Right lobe of liver (tissue), 6 donors: Measurements from ENCODE around the gene CHN2. TPM values are rescaled to one million over a fixed set of nuclear protein-coding genes. Genes with fewer than 3 reads are reported as not detected.

Experiments used
- ATAC-seq, 4 donors: fragments of 200-7000 bp; cut with Tn5 transposase; one replicate each; pipeline ENCODE4 v1.9.1; 2020; ENCODE audit warnings: mild to moderate bottlenecking in 4 of 4, moderate library complexity in 4 of 4
- DNase-seq, 3 donors: peaks; one replicate each; pipeline ENCODE4 v3.0.0-alpha.2; 2020
- H3K27ac ChIP-seq, 3 donors: fragments of 200-600 bp; one replicate each; pipeline ENCODE4 v1.8.0; 2022
- H3K27me3 ChIP-seq, 2 donors: fragments of 200-600 bp; one replicate each; pipeline ENCODE4 v1.8.0; 2022
- H3K36me3 ChIP-seq, 4 donors: fragments of 200-600 bp; sonication (generic) in 1 of 4; one replicate each; pipeline versions ENCODE4 v1.5.1 to v1.8.0; 2017 to 2022; ENCODE audit warnings: control low read depth in 1 of 4
- H3K4me1 ChIP-seq, 4 donors: fragments of 200-600 bp; sonication (generic) in 1 of 4; one replicate each; pipeline versions ENCODE4 v1.5.1 to v1.8.0; 2017 to 2022; ENCODE audit warnings: control low read depth in 1 of 4
- H3K4me3 ChIP-seq, 3 donors: fragments of 200-600 bp; one replicate each; pipeline ENCODE4 v1.8.0; 2022
- H3K9me3 ChIP-seq, 4 donors: fragments of 200-600 bp; sonication (generic) in 1 of 4; one replicate each; pipeline versions ENCODE4 v1.5.1 to v1.8.0; 2017 to 2022; ENCODE audit warnings: control low read depth in 1 of 4
- POLR2A ChIP-seq: fragments of 450-650 bp; IDR thresholded peaks from one replicate; pipeline ENCODE4 v1.6.1; 2017; ENCODE audit warnings: antibody characterized with exemption, mild to moderate bottlenecking
- WGBS: methylation state at CpG from one replicate; pipeline ENCODE4 v1.1.6; 2018; ENCODE audit warnings: low coverage, low lambda C conversion rate; ENCODE audit not compliant: insufficient coverage; ENCODE audit errors: missing lambda C conversion rate; 5-methylcytosine and 5-hydroxymethylcytosine counted together
- intact Hi-C, 2 donors: fragments of 100-400 bp; cut with DNase I; formaldehyde crosslinking; loops; one replicate each; pipeline versions ENCODE4 v1.11.2 to v1.14.1; 2022
- total RNA-seq, 6 experiments: library from RNA; depleted of rRNA in 2 of 6; stranded (reverse); fragments of >200 nt in 2 of 6; fragmentation: NEBNext Ultra II Directional in 3 of 6; extraction: Animal tissue kit (Norgen Biotek cat#: 25700) in 3 of 6; gene quantifications; one replicate each; pipeline versions ENCODE4 v1.1.0 to v1.2.4, GENCODE V29; 2016 to 2023
- TF ChIP-seq, protein P1 (sequence below), 4 donors: fragments of 200-600 bp in 3 of 4; fragments of 450-650 bp in 1 of 4; IDR thresholded peaks; one replicate each; pipeline versions ENCODE4 v1.5.1 to v1.8.0; 2016 to 2022; ENCODE audit warnings: antibody characterized with exemption in 4 of 4, mild to moderate bottlenecking in 2 of 4
- donor health status: DM: no; HTN: yes; CAD: no.
- donor health status: DM: no; HTN: no; CAD: no.
- donor health status: DM: no; HTN: no; CAD: no.
- donor health status: DM: no; HTN: yes; CAD: no.
- donor health status: DM: no; HTN: yes; CAD: no.

The CHN2 gene
- total RNA-seq, 6 experiments from 2014 or later: 20.1 to 57.7 (median 31.5) TPM

DNA sequence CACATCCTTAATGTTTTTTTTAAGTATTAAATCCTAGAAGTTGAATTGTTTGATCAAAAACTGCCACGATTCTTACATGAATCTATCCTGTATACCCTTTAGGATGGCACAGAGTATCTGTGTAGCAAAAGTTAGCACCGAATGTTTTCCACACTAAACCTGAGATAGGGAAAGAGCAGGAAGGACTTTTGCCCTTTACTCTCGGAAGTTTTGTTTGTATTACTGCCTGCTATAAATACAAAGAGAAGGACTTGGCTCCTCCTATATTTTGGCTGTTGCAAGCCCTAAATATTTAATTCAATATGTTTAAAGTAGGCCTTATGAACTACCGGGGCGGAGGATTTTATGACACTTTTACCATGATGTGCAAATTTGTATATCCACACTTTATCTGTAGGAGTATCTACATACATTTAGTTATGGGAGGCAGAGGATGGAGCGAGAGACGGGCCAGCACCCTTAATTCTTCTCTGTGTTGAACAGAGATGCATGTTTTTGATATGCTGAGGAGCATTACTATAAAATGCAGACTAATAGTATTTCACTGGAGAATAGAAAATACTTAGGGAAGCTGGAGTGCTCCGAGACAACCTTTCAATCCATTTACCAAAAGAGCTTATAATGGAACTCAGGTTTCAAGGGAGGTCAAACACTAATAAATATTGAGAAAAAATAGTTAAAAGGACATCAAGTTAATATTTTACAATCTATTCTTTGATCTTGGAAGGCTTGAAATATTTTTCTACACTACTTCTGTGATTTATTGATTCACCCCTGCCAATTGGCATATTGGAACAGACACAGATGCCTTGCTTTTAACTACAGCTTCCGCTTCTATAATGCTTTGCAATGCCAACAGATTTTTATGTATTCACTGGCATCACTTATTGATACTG is 97.4 kb downstream of the CHN2 start:
- H3K36me3 ChIP-seq: no peaks in the 10 kb centered on the region
- H3K27ac ChIP-seq: peak overlapping the region in 2 of 3 donors; percentile 58 to 65
- H3K27me3 ChIP-seq: no peaks in the 10 kb centered on the region
- intact Hi-C loops: no loop called here
- peaks cover 0 to 42% (median 12%) of the 10 kb centered on the region in 4 donors for H3K4me1 ChIP-seq
- no peak for TF ChIP-seq POLR2A
- TF ChIP-seq, protein P1, sequence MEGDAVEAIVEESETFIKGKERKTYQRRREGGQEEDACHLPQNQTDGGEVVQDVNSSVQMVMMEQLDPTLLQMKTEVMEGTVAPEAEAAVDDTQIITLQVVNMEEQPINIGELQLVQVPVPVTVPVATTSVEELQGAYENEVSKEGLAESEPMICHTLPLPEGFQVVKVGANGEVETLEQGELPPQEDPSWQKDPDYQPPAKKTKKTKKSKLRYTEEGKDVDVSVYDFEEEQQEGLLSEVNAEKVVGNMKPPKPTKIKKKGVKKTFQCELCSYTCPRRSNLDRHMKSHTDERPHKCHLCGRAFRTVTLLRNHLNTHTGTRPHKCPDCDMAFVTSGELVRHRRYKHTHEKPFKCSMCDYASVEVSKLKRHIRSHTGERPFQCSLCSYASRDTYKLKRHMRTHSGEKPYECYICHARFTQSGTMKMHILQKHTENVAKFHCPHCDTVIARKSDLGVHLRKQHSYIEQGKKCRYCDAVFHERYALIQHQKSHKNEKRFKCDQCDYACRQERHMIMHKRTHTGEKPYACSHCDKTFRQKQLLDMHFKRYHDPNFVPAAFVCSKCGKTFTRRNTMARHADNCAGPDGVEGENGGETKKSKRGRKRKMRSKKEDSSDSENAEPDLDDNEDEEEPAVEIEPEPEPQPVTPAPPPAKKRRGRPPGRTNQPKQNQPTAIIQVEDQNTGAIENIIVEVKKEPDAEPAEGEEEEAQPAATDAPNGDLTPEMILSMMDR (IDR thresholded peaks at IDR 0.05): no peak
- H3K9me3 ChIP-seq: no peaks in the 10 kb centered on the region
- H3K4me3 ChIP-seq: peak overlapping the region in 1 of 3 donors; percentile 2
- 25% methylated on average over 9 of the region's 9 CpGs for WGBS
- DNase-seq (no peak), ATAC-seq (peak; percentile 87 to 92 (median 91))

DNA sequence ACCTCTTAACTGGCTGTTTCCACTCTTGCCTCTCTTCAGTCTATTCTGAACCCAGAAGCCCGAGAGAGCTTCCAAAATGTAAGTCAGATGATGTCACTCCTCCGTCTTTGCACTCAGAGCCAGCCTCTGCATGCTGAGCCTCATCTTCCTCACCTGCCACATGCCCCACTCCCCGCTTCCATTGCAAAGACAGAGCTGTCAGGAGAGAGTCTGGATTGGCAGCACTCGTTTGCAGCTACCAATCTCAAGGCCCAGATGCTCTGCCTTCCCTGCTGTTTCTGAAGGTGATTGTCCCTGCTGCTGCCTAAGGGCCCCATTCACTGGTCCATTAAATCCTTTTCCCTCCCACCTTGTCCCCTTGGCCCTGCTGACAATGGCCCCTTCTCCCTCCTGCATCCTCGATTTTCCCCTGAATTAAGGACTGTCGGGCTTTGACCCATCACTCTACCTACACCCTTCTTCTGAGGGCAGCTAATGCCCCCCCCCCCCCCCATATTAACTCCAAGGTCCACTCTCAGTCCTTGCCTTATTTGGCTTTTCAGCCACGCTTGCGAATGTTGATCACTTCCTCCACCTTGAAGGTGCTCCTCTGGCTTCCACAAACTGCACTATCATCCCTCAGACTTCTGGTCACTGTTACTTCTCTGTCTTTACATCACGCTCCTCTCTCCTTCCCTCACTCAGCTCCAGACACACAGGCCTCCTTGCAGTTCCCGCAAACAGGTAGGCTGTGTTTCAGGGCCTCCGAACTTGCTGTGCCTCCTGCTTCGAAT is 98.5 kb downstream of the CHN2 start:
- WGBS: 82% methylated on average over 10 of the region's 12 CpGs
- Histone ChIP-seq H3K9me3 (no peaks in the 10 kb centered on the region), H3K36me3 (no peaks in the 10 kb centered on the region), H3K4me3 (no peak overlapping the region), H3K27me3 (no peaks in the 10 kb centered on the region), H3K4me1 (peaks cover 0 to 53% (median 14%) of the 10 kb centered on the region in 4 donors), H3K27ac (peak overlapping the region in 2 of 3 donors; percentile 58 to 65)
- DNase-seq: no peak
- TF ChIP-seq POLR2A: no peak
- TF ChIP-seq, protein P1 (IDR thresholded peaks at IDR 0.05): no peak
- ATAC-seq: no peak
- intact Hi-C loops: no loop called here

DNA sequence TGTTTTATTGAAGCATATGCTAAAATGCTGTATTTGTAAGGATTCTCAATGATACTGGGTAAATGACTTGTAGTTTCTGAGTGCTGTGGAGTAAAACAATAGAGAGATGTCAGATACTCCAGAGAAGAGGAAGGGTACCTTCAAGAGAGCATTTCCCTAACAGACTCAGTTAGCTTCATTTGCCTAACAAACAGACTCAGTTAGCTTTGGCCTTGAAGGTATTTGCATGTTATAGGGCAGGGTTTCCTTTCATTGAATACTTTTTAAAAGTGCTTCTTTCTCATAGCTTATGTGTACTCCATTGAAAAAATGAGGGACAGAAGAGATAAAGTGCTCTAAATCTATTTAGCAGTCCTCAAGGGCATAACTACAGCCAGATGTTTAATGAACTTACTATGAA is 101.8 kb downstream of the CHN2 start:
- Histone ChIP-seq H3K27me3 (no peaks in the 10 kb centered on the region), H3K27ac (no peak overlapping the region), H3K4me3 (no peak overlapping the region), H3K9me3 (no peaks in the 10 kb centered on the region), H3K36me3 (no peaks in the 10 kb centered on the region), H3K4me1 (peaks cover 0 to 43% (median 7%) of the 10 kb centered on the region in 4 donors)
- DNase-seq (no peak), ATAC-seq (no peak)
- intact Hi-C loops: no loop called here
- TF ChIP-seq, protein P1 (IDR thresholded peaks at IDR 0.05): no peak
- no peak for TF ChIP-seq POLR2A

DNA sequence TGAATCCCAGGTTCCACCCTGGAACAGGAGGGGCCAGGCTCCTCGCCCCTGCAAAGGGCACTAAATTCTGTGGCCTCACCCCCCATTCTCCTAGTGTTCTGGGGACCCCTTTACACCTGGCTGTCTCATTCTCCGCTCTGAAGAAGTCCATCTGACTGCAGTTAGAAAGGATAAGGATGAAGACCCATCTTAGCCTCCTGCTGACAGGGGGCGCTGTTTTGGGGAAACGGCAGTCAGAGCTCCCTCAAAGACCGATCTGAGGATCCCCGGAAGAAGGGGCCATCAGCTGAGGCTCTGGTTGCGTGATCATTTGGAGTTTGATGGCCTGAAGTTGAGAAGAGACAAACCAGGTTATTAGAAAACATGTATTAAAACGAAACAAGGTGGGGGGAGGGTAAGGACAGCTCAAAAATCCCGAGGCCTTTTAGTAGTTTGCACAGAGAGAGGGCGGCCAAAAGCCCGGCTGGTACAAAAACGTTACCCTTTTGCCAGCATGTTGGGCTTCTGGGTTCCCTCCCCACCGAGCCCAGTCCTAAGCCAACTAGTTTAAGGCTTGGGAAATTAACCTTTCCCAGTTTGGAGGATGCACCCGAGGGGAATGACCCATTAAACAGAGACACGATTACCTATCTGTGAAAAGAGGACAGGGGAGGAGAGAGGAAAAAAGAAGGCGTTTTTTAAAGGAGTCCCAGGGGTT is 102.8 kb downstream of the CHN2 start:
- Histone ChIP-seq H3K27me3 (no peaks in the 10 kb centered on the region), H3K4me3 (no peak overlapping the region), H3K9me3 (no peaks in the 10 kb centered on the region), H3K36me3 (no peaks in the 10 kb centered on the region), H3K4me1 (peaks cover 0 to 35% (median 6%) of the 10 kb centered on the region in 4 donors), H3K27ac (no peak overlapping the region)
- ATAC-seq (peak; percentile 28 to 67 (median 48)), DNase-seq (peak in 1 of 3 donors; percentile 59)
- intact Hi-C loops: no loop called here
- TF ChIP-seq, protein P1 (IDR thresholded peaks at IDR 0.05): peak in 2 of 4 donors; percentile 18 to 25
- TF ChIP-seq POLR2A: no peak
- 50% methylated on average over 13 of the region's 16 CpGs for WGBS
